ENCODE data around the gene SFMBT2. TPM values are rescaled to one million over a fixed set of nuclear protein-coding genes. Genes with fewer than 3 reads are reported as not detected.

Gene SFMBT2
- polyA plus RNA-seq, 2 of the 4 experiments (the other 2 are of a cell fraction), result 9.6 to 10.2 TPM

DNA sequence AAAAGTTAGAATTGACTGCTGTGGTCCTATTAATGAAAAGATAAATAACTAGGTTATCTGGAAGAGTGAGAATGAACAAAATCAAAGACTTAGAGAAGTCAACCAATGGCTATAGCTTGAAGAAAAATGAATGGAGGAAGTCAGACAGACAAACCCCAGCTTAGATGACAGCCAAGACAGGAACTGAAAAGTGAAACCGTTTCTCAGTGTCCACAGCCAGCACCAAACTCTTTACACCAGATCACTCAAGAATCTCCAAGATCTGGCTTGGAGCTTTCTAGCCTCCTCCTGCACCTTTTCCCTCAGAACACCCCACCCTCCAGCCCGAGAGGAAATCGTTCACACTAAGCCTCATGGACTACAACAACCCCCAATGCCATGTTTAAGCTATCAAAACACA is 167.0 kb downstream of the SFMBT2 start:
- CTCF ChIA-PET, result interaction anchor here (0.5 to 1.6 kb wide), 3 partner anchors 15 to 173 kb away, joined by 3 to 6 read pairs (median 3); no protein-coding TSS in a partner anchor
- ATAC-seq, result no peak
- Histone ChIP-seq H3K27ac (no peak overlapping the region), H3K4me3 (no peak overlapping the region), H3K4me1 (no peaks in the 10 kb centered on the region), H3K9me3 (no peaks in the 10 kb centered on the region), H3K4me2 (no peak overlapping the region)
- FAIRE-seq, result no peak
- POLR2A ChIA-PET, result no interaction called here
- DNase-seq (ENCODE audit: low read depth in 1 of 2, low spot score in 1 of 2), result no peak
- TF ChIP-seq, protein P1, sequence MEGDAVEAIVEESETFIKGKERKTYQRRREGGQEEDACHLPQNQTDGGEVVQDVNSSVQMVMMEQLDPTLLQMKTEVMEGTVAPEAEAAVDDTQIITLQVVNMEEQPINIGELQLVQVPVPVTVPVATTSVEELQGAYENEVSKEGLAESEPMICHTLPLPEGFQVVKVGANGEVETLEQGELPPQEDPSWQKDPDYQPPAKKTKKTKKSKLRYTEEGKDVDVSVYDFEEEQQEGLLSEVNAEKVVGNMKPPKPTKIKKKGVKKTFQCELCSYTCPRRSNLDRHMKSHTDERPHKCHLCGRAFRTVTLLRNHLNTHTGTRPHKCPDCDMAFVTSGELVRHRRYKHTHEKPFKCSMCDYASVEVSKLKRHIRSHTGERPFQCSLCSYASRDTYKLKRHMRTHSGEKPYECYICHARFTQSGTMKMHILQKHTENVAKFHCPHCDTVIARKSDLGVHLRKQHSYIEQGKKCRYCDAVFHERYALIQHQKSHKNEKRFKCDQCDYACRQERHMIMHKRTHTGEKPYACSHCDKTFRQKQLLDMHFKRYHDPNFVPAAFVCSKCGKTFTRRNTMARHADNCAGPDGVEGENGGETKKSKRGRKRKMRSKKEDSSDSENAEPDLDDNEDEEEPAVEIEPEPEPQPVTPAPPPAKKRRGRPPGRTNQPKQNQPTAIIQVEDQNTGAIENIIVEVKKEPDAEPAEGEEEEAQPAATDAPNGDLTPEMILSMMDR (IDR thresholded peaks at IDR 0.05), result no peak
- no peak for TF ChIP-seq FOSB (CRISPR knock-in tag; IDR thresholded peaks at IDR 0.05)
- TF ChIP-seq, protein P2, sequence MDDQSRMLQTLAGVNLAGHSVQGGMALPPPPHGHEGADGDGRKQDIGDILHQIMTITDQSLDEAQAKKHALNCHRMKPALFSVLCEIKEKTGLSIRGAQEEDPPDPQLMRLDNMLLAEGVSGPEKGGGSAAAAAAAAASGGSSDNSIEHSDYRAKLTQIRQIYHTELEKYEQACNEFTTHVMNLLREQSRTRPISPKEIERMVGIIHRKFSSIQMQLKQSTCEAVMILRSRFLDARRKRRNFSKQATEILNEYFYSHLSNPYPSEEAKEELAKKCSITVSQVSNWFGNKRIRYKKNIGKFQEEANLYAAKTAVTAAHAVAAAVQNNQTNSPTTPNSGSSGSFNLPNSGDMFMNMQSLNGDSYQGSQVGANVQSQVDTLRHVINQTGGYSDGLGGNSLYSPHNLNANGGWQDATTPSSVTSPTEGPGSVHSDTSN (IDR thresholded peaks at IDR 0.05), result no peak
- WGBS (ENCODE audit: missing lambda C conversion rate), result 75% methylated on average over 3 of the region's 3 CpGs

DNA sequence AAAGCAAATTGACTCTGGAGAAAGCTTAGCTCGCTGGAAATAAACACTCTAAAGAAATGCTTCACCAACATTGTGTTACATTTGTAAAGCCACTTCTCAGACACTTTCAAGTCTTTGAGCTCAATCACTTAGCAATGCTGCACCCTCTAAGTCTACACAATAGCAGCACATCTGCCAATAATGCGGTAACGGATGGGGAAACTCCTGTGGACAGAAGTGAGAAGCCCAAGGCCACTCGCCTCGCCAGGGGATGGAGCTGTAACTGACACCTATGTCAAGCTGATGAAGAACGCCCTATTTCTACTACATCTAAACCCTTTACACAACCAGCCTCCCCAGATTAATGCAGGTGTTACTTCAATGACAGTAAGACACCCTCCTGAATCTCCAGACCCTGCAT is 167.7 kb downstream of the SFMBT2 start:
- POLR2A ChIA-PET, result no interaction called here
- CTCF ChIA-PET, result interaction anchor here (0.5 to 1.6 kb wide), 3 partner anchors 15 to 174 kb away, joined by 3 to 6 read pairs (median 3); no protein-coding TSS in a partner anchor
- TF ChIP-seq HOXA7 (CRISPR knock-in tag; IDR thresholded peaks at IDR 0.05) (no peak), HOXB5 (CRISPR knock-in tag; IDR thresholded peaks at IDR 0.05) (no peak), TP53 (CRISPR knock-in tag; IDR thresholded peaks at IDR 0.05) (no peak)
- DNase-seq (ENCODE audit: low read depth in 1 of 2, low spot score in 1 of 2) (no peak), FAIRE-seq (no peak), ATAC-seq (no peak)
- H3K4me2 ChIP-seq, result no peak overlapping the region
- H3K4me3 ChIP-seq, result no peak overlapping the region
- H3K27ac ChIP-seq, result no peak overlapping the region
- no peaks in the 10 kb centered on the region for H3K4me1 ChIP-seq
- WGBS (ENCODE audit: missing lambda C conversion rate), result 91% methylated on average over 6 of the region's 6 CpGs
- H3K9me3 ChIP-seq, result no peaks in the 10 kb centered on the region

DNA sequence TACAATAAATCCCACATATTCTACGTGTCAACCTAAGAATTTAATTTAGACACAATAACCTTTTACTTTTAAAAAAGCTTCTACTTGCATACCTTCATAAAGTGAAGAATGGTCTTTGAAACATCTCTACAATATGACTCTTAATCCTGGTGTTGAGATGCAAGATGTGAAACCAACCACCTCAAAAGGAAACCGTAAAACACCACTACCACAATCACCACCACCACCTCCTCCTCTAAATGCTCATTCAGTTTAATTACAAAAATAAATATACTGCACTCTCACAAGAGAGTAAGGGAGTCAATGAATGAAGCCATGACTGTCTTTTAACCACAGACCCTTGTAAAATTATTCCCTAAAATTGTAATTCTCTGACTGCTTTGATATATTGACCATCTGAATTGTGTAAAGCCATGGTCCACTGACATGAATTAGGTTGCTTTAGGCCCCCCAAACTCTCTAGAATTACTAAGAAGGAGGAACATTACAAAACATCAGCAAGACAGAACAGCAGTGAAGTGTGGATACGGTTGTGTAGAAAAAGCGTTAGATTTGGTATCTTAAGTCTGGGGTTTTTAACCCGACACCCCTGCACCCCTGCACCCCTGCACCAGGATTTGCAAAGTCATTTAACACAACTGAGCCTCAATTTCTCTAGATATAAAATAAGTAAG is 171.4 kb downstream of the SFMBT2 start:
- Histone ChIP-seq H3K4me3 (no peak overlapping the region), H3K4me2 (no peak overlapping the region), H3K4me1 (peaks cover 5% of the 10 kb centered on the region; the same call in 2 of the 3 replicates), H3K27ac (no peak overlapping the region), H3K9me3 (no peaks in the 10 kb centered on the region)
- WGBS (ENCODE audit: missing lambda C conversion rate), result 94% methylated on average over 5 of the region's 5 CpGs
- FAIRE-seq (no peak), ATAC-seq (no peak), DNase-seq (ENCODE audit: low read depth in 1 of 2, low spot score in 1 of 2) (no peak)
- TF ChIP-seq ZNF302 (CRISPR knock-in tag; IDR thresholded peaks at IDR 0.05), result no peak
- no peak for TF ChIP-seq GATA3 (IDR thresholded peaks at IDR 0.05; ENCODE audit: borderline replicate concordance)
- no peak for TF ChIP-seq EP300 (IDR thresholded peaks at IDR 0.05)
- TF ChIP-seq, protein P3, sequence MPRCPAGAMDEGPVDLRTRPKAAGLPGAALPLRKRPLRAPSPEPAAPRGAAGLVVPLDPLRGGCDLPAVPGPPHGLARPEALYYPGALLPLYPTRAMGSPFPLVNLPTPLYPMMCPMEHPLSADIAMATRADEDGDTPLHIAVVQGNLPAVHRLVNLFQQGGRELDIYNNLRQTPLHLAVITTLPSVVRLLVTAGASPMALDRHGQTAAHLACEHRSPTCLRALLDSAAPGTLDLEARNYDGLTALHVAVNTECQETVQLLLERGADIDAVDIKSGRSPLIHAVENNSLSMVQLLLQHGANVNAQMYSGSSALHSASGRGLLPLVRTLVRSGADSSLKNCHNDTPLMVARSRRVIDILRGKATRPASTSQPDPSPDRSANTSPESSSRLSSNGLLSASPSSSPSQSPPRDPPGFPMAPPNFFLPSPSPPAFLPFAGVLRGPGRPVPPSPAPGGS (IDR thresholded peaks at IDR 0.05), result no peak
- no peak for TF ChIP-seq FOSB (CRISPR knock-in tag; IDR thresholded peaks at IDR 0.05)
- TF ChIP-seq, protein P4, sequence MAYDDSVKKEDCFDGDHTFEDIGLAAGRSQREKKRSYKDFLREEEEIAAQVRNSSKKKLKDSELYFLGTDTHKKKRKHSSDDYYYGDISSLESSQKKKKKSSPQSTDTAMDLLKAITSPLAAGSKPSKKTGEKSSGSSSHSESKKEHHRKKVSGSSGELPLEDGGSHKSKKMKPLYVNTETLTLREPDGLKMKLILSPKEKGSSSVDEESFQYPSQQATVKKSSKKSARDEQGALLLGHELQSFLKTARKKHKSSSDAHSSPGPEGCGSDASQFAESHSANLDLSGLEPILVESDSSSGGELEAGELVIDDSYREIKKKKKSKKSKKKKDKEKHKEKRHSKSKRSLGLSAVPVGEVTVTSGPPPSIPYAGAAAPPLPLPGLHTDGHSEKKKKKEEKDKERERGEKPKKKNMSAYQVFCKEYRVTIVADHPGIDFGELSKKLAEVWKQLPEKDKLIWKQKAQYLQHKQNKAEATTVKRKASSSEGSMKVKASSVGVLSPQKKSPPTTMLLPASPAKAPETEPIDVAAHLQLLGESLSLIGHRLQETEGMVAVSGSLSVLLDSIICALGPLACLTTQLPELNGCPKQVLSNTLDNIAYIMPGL (CRISPR knock-in tag; IDR thresholded peaks at IDR 0.05; ENCODE audit: borderline replicate concordance), result no peak
- TF ChIP-seq TFCP2L1 (CRISPR knock-in tag; IDR thresholded peaks at IDR 0.05), result no peak
- TF ChIP-seq ESRRA (IDR thresholded peaks at IDR 0.05; ENCODE audit: borderline replicate concordance, low read length), result no peak
- no peak for TF ChIP-seq FOSL2 (IDR thresholded peaks at IDR 0.05)
- no peak for TF ChIP-seq FOSL2 (CRISPR knock-in tag; IDR thresholded peaks at IDR 0.05)
- no peak for TF ChIP-seq HOXB13 (CRISPR knock-in tag; IDR thresholded peaks at IDR 0.05; ENCODE audit: low read depth)
- no peak for TF ChIP-seq MAZ (IDR thresholded peaks at IDR 0.05; ENCODE audit: borderline replicate concordance, low read depth, low read length)
- TF ChIP-seq RAD21 (conservative IDR thresholded peaks at IDR 0.05 in 1 of 2, IDR thresholded peaks at IDR 0.05 in 1 of 2), result no peak
- no peak for TF ChIP-seq EHF (CRISPR knock-in tag; IDR thresholded peaks at IDR 0.05)
- TF ChIP-seq, protein P5, sequence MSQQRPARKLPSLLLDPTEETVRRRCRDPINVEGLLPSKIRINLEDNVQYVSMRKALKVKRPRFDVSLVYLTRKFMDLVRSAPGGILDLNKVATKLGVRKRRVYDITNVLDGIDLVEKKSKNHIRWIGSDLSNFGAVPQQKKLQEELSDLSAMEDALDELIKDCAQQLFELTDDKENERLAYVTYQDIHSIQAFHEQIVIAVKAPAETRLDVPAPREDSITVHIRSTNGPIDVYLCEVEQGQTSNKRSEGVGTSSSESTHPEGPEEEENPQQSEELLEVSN (IDR thresholded peaks at IDR 0.05; ENCODE audit: borderline replicate concordance, low read depth), result no peak
- ChIA-PET CTCF (no interaction called here), POLR2A (no interaction called here)
